H9 (cell line): ENCODE measurements around the gene TRMT11. TPM values are rescaled to one million over a fixed set of nuclear protein-coding genes. Genes with fewer than 3 reads are reported as not detected.

ENCODE experiments used
- DNase-seq: peaks from one replicate; pipeline ENCODE4 v3.0.0-alpha.2; 2017
- H2AFZ ChIP-seq: one replicate; pipeline ENCODE4 v1.6.1; 2013; ENCODE audit warnings: mild to moderate bottlenecking, low read length, control low read depth, moderate library complexity
- H2AK5ac ChIP-seq: 2 replicates; pipeline ENCODE4 v1.6.1; 2013; ENCODE audit warnings: low read length, control low read depth, mixed read lengths; ENCODE audit not compliant: insufficient read length
- H2BK120ac ChIP-seq: one replicate; pipeline ENCODE4 v1.6.1; 2013; ENCODE audit warnings: low read depth, mild to moderate bottlenecking, low read length, control low read depth, inconsistent platforms; ENCODE audit not compliant: poor library complexity, severe bottlenecking
- H2BK12ac ChIP-seq: 2 replicates; pipeline ENCODE4 v1.6.1; 2013; ENCODE audit warnings: low read length, control low read depth, mixed read lengths, low read depth; ENCODE audit not compliant: insufficient read length
- H2BK15ac ChIP-seq: 2 replicates; pipeline ENCODE4 v1.6.1; 2013; ENCODE audit warnings: low read depth, low read length, control low read depth
- H2BK20ac ChIP-seq: one replicate; pipeline ENCODE4 v1.6.1; 2013; ENCODE audit warnings: low read depth, mild to moderate bottlenecking, low read length, control low read depth, inconsistent platforms; ENCODE audit not compliant: poor library complexity, severe bottlenecking
- H2BK5ac ChIP-seq: 2 replicates; pipeline ENCODE4 v1.6.1; 2013; ENCODE audit warnings: low read length, control low read depth, mixed read lengths; ENCODE audit not compliant: insufficient read length
- H3K14ac ChIP-seq: 2 replicates; pipeline ENCODE4 v1.6.1; 2013; ENCODE audit warnings: low read length, control low read depth; ENCODE audit not compliant: insufficient read depth
- H3K18ac ChIP-seq: 2 replicates; pipeline ENCODE4 v1.6.1; 2013; ENCODE audit warnings: low read depth, mild to moderate bottlenecking, mixed read lengths, low read length, control low read depth; ENCODE audit not compliant: insufficient read length
- H3K23ac ChIP-seq: 2 replicates; pipeline ENCODE4 v1.6.1; 2013; ENCODE audit warnings: low read length, control low read depth, mixed read lengths, low read depth; ENCODE audit not compliant: insufficient read length
- H3K23me2 ChIP-seq: 2 replicates; pipeline ENCODE4 v1.6.1; 2013; ENCODE audit warnings: low read depth, mild to moderate bottlenecking, mixed read lengths, low read length, control low read depth; ENCODE audit not compliant: insufficient read length, poor library complexity, severe bottlenecking
- H3K27ac ChIP-seq: 2 replicates; pipeline ENCODE4 v1.5.1; 2013; ENCODE audit warnings: low read length, control low read depth, mixed read lengths, low read depth; ENCODE audit not compliant: insufficient read length
- H3K27me3 ChIP-seq: 2 replicates; pipeline ENCODE4 v1.6.1; 2013; ENCODE audit warnings: low read length, control low read depth, inconsistent platforms; ENCODE audit not compliant: insufficient read depth
- H3K4ac ChIP-seq: 2 replicates; pipeline ENCODE4 v1.6.1; 2013; ENCODE audit warnings: low read depth, mild to moderate bottlenecking, control low read depth, inconsistent platforms, low read length, moderate library complexity
- H3K4me1 ChIP-seq: 2 replicates; pipeline ENCODE4 v1.6.1; 2013; ENCODE audit warnings: low read length, control low read depth, inconsistent platforms; ENCODE audit not compliant: insufficient read depth
- H3K4me2 ChIP-seq: 2 replicates; pipeline ENCODE4 v1.6.1; 2013; ENCODE audit warnings: low read length, control low read depth, mixed read lengths; ENCODE audit not compliant: insufficient read length, insufficient read depth
- H3K56ac ChIP-seq: 2 replicates; pipeline ENCODE4 v1.6.1; 2013; ENCODE audit warnings: low read depth, mild to moderate bottlenecking, mixed read lengths, low read length, control low read depth; ENCODE audit not compliant: insufficient read length
- H3K79me1 ChIP-seq: 2 replicates; pipeline ENCODE4 v1.6.1; 2013; ENCODE audit warnings: low read depth, mild to moderate bottlenecking, moderate library complexity, low read length, control low read depth, inconsistent platforms; ENCODE audit not compliant: insufficient read depth, poor library complexity, severe bottlenecking
- H3K79me2 ChIP-seq: 2 replicates; pipeline ENCODE4 v1.6.1; 2013; ENCODE audit warnings: low read length, control low read depth, inconsistent platforms; ENCODE audit not compliant: insufficient read depth
- H3K9ac ChIP-seq: 2 replicates; pipeline ENCODE4 v1.6.1; 2013; ENCODE audit warnings: low read length, control low read depth, mixed read lengths; ENCODE audit not compliant: insufficient read length; ENCODE audit errors: extremely low read depth
- H3K9me3 ChIP-seq: one replicate; pipeline ENCODE4 v1.6.1; 2013; ENCODE audit warnings: low read depth, low read length, inconsistent platforms; ENCODE audit not compliant: control insufficient read depth
- H3T11ph ChIP-seq: one replicate; pipeline ENCODE4 v1.6.1; 2013; ENCODE audit warnings: mild to moderate bottlenecking, low read length, control low read depth, inconsistent platforms
- H4K20me1 ChIP-seq: one replicate; pipeline ENCODE4 v1.6.1; 2013; ENCODE audit not compliant: control insufficient read depth, insufficient read length, insufficient read depth
- H4K5ac ChIP-seq: 2 replicates; pipeline ENCODE4 v1.6.1; 2013; ENCODE audit warnings: low read depth, mild to moderate bottlenecking, mixed read lengths, low read length, control low read depth; ENCODE audit not compliant: insufficient read length
- H4K8ac ChIP-seq: replicated peaks from 2 replicates; pipeline ENCODE4 v1.6.1; 2013; ENCODE audit warnings: low read length, control low read depth, mixed read lengths, low read depth; ENCODE audit not compliant: insufficient read length
- H4K91ac ChIP-seq: 2 replicates; pipeline ENCODE4 v1.6.1; 2013; ENCODE audit warnings: low read depth, mild to moderate bottlenecking, moderate library complexity, mixed read lengths, low read length, control low read depth; ENCODE audit not compliant: insufficient read length
- H3K27ac Mint-ChIP-seq, 3 experiments: 2 replicates in 2 of 3; 3 replicates in 1 of 3; pipeline ENCODE4 v1.8.0; 2020 to 2021; ENCODE audit warnings: mixed read lengths in 3 of 3, mild to moderate bottlenecking in 1 of 3, moderate library complexity in 1 of 3
- H3K27me3 Mint-ChIP-seq: 2 replicates; pipeline ENCODE4 v1.8.0; 2021; ENCODE audit warnings: low read depth, mild to moderate bottlenecking, moderate library complexity, mixed read lengths
- H3K36me3 Mint-ChIP-seq, 3 experiments: 2 replicates in 2 of 3; 3 replicates in 1 of 3; pipeline ENCODE4 v1.8.0; 2020 to 2021; ENCODE audit warnings: low read depth in 3 of 3, mixed read lengths in 3 of 3; ENCODE audit not compliant: insufficient read depth in 1 of 3
- H3K4me1 Mint-ChIP-seq, 2 experiments: 2 replicates each; pipeline ENCODE4 v1.8.0; 2020; ENCODE audit warnings: mixed read lengths in 2 of 2
- H3K4me3 Mint-ChIP-seq, 2 experiments: 2 replicates in 1 of 2; 3 replicates in 1 of 2; pipeline ENCODE4 v1.8.0; 2020 to 2021; ENCODE audit warnings: mild to moderate bottlenecking in 2 of 2, mixed read lengths in 2 of 2, moderate library complexity in 1 of 2
- H3K9me3 Mint-ChIP-seq, 2 experiments: 2 replicates in 1 of 2; 3 replicates in 1 of 2; pipeline ENCODE4 v1.8.0; 2020; ENCODE audit warnings: mild to moderate bottlenecking in 2 of 2, mixed read lengths in 2 of 2, moderate library complexity in 1 of 2
- WGBS: extraction: QIAGEN DNeasy Blood & Tissue Kit; methylation state at CpG from one replicate; pipeline ENCODE4 v1.1.7; 2013; ENCODE audit warnings: missing lambda C conversion rate, low lambda C conversion rate, mixed read lengths; ENCODE audit not compliant: insufficient read length; ENCODE audit errors: extremely low coverage; 5-methylcytosine and 5-hydroxymethylcytosine counted together
- total RNA-seq: library from RNA; stranded (reverse); gene quantifications from 2 replicates; pipeline ENCODE4 v1.2.1, GENCODE V29; 2021
- TF ChIP-seq, protein P1 (sequence below): fragments of 200-600 bp; sonication (generic); conservative IDR thresholded peaks from 3 replicates; pipeline ENCODE4 v1.8.0; 2021; ENCODE audit warnings: antibody characterized with exemption, mild to moderate bottlenecking

TRMT11 gene
- total RNA-seq, 1 experiment from 2014 or later, result 31.1 TPM

- H3K36me3 Mint-ChIP-seq, result no peaks in the 10 kb centered on the region; a peak in 1 of 7 replicates
- no peak overlapping the region for H4K5ac ChIP-seq
- H3T11ph ChIP-seq, result no peak overlapping the region
- no peaks in the 10 kb centered on the region for H3K9me3 ChIP-seq
- no peaks in the 10 kb centered on the region for H3K4me1 ChIP-seq
- no peaks in the 10 kb centered on the region for H3K4me1 Mint-ChIP-seq
- no peak overlapping the region for H2BK20ac ChIP-seq
- H2BK12ac ChIP-seq, result no peak overlapping the region
- H3K79me1 ChIP-seq, result no peaks in the 10 kb centered on the region
- H4K20me1 ChIP-seq, result no peaks in the 10 kb centered on the region
- H2AFZ ChIP-seq, result no peak overlapping the region
- no peaks in the 10 kb centered on the region for H3K9me3 Mint-ChIP-seq
- no peak overlapping the region for H3K23ac ChIP-seq
- H3K27me3 Mint-ChIP-seq, result peaks cover 4% of the 10 kb centered on the region
- H2AK5ac ChIP-seq, result no peak overlapping the region
- H3K27ac Mint-ChIP-seq, result no peak overlapping the region
- H3K23me2 ChIP-seq, result no peaks in the 10 kb centered on the region
- no peak overlapping the region for H2BK15ac ChIP-seq
- no peak overlapping the region for H4K91ac ChIP-seq
- no peak overlapping the region for H4K8ac ChIP-seq
- no peak overlapping the region for H2BK5ac ChIP-seq
- H3K9ac ChIP-seq, result no peak overlapping the region
- H3K18ac ChIP-seq, result no peak overlapping the region
- H3K27ac ChIP-seq, result no peak overlapping the region
- no peaks in the 10 kb centered on the region for H3K27me3 ChIP-seq
- no CpG with 5 or more reads among the region's 5 CpGs for WGBS
- H3K56ac ChIP-seq, result no peak overlapping the region
- H3K4ac ChIP-seq, result no peak overlapping the region
- TF ChIP-seq, protein P1, sequence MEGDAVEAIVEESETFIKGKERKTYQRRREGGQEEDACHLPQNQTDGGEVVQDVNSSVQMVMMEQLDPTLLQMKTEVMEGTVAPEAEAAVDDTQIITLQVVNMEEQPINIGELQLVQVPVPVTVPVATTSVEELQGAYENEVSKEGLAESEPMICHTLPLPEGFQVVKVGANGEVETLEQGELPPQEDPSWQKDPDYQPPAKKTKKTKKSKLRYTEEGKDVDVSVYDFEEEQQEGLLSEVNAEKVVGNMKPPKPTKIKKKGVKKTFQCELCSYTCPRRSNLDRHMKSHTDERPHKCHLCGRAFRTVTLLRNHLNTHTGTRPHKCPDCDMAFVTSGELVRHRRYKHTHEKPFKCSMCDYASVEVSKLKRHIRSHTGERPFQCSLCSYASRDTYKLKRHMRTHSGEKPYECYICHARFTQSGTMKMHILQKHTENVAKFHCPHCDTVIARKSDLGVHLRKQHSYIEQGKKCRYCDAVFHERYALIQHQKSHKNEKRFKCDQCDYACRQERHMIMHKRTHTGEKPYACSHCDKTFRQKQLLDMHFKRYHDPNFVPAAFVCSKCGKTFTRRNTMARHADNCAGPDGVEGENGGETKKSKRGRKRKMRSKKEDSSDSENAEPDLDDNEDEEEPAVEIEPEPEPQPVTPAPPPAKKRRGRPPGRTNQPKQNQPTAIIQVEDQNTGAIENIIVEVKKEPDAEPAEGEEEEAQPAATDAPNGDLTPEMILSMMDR, result no peak
- H3K4me2 ChIP-seq, result no peak overlapping the region
- no peak overlapping the region for H3K4me3 Mint-ChIP-seq
- no peak overlapping the region for H2BK120ac ChIP-seq
- H3K79me2 ChIP-seq, result no peaks in the 10 kb centered on the region
- H3K14ac ChIP-seq, result no peak overlapping the region
- DNase-seq, result no peak
Observed at GRCh38 chr6:125940247-125941041, 45.9 kb upstream of the TRMT11 start.
